Tibial artery (tissue), 4 donors: ENCODE data around the gene WARS2.

Source experiments
- DNase-seq, 2 donors: peaks; one replicate each; pipeline ENCODE4 v3.0.0-alpha.2; 2019
- H3K27ac ChIP-seq, 2 donors: fragments of 200-600 bp; sonication (generic) in 1 of 2; 1 replicate in 1 of 2; 2 replicates in 1 of 2; pipeline ENCODE4 v1.5.1; 2018 to 2019; ENCODE audit warnings: mild to moderate bottlenecking in 1 of 2
- H3K27me3 ChIP-seq, 2 donors: fragments of 200-600 bp; sonication (generic) in 1 of 2; one replicate each; pipeline versions ENCODE4 v1.5.1 to v1.6.0; 2016 to 2019
- H3K36me3 ChIP-seq, 3 donors: fragments of 200-600 bp; sonication (generic) in 2 of 3; one replicate each; pipeline ENCODE4 v1.5.1; 2016 to 2019; ENCODE audit warnings: mild to moderate bottlenecking in 2 of 3
- H3K4me1 ChIP-seq, 4 donors: fragments of 200-600 bp; sonication (generic) in 2 of 4; 1 replicate in 3 of 4; 2 replicates in 1 of 4; pipeline ENCODE4 v1.5.1; 2016 to 2019
- H3K4me3 ChIP-seq, 2 donors: fragments of 200-600 bp; sonication (generic) in 1 of 2; 1 replicate in 1 of 2; 2 replicates in 1 of 2; pipeline ENCODE4 v1.5.1; 2018 to 2019; ENCODE audit warnings: mild to moderate bottlenecking in 2 of 2
- H3K9me3 ChIP-seq, 3 donors: fragments of 200-600 bp; sonication (generic) in 1 of 3; one replicate each; pipeline ENCODE4 v1.5.1; 2016 to 2019
- intact Hi-C: fragments of 100-400 bp; cut with DNase I; formaldehyde crosslinking; loops from one replicate; pipeline ENCODE4 v1.15.0; 2023; ENCODE audit warnings: low total_unique reads
- TF ChIP-seq, protein P1 (sequence below), 2 experiments: fragments of 200-600 bp in 1 of 2; fragments of 450-650 bp in 1 of 2; IDR thresholded peaks; one replicate each; pipeline ENCODE4 v1.5.1; 2017 to 2019; ENCODE audit warnings: antibody characterized with exemption in 2 of 2, mild to moderate bottlenecking in 1 of 2, moderate library complexity in 1 of 2

The WARS2 gene

GRCh38 chr1:119140177-119141019 is at the start of gene WARS2:
Gene WARS2, minus strand, starts transcription at chr1:119140653. Its CDS starts 9 bp downstream, at chr1:119140644.
- Histone ChIP-seq H3K27me3 (no peaks in the 10 kb centered on the region), H3K4me1 (peaks cover 0 to 27% (median 17%) of the 10 kb centered on the region in 4 donors), H3K4me3 (peak within 1 kb of the TSS; percentile 63 to 74), H3K36me3 (peaks cover 0 to 3% (median 0%) of the 10 kb centered on the region in 3 donors), H3K27ac (peak within 1 kb of the TSS; percentile 95 to 98), H3K9me3 (no peaks in the 10 kb centered on the region)
- intact Hi-C loops, result no loop called here
- peak; percentile 96 to 97 for DNase-seq
- TF ChIP-seq, protein P1, sequence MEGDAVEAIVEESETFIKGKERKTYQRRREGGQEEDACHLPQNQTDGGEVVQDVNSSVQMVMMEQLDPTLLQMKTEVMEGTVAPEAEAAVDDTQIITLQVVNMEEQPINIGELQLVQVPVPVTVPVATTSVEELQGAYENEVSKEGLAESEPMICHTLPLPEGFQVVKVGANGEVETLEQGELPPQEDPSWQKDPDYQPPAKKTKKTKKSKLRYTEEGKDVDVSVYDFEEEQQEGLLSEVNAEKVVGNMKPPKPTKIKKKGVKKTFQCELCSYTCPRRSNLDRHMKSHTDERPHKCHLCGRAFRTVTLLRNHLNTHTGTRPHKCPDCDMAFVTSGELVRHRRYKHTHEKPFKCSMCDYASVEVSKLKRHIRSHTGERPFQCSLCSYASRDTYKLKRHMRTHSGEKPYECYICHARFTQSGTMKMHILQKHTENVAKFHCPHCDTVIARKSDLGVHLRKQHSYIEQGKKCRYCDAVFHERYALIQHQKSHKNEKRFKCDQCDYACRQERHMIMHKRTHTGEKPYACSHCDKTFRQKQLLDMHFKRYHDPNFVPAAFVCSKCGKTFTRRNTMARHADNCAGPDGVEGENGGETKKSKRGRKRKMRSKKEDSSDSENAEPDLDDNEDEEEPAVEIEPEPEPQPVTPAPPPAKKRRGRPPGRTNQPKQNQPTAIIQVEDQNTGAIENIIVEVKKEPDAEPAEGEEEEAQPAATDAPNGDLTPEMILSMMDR (IDR thresholded peaks at IDR 0.05), result no peak

GRCh38 chr1:119188926-119189325 is 48.5 kb upstream of the WARS2 start:
- intact Hi-C loops, result no loop called here
- Histone ChIP-seq H3K27ac (no peak overlapping the region), H3K9me3 (peaks cover 0 to 9% (median 0%) of the 10 kb centered on the region in 3 donors), H3K36me3 (peaks cover 0 to 4% (median 0%) of the 10 kb centered on the region in 3 donors), H3K27me3 (no peaks in the 10 kb centered on the region), H3K4me3 (no peak overlapping the region), H3K4me1 (no peaks in the 10 kb centered on the region)
- TF ChIP-seq, protein P1 (IDR thresholded peaks at IDR 0.05), result no peak
- DNase-seq, result no peak

DNA sequence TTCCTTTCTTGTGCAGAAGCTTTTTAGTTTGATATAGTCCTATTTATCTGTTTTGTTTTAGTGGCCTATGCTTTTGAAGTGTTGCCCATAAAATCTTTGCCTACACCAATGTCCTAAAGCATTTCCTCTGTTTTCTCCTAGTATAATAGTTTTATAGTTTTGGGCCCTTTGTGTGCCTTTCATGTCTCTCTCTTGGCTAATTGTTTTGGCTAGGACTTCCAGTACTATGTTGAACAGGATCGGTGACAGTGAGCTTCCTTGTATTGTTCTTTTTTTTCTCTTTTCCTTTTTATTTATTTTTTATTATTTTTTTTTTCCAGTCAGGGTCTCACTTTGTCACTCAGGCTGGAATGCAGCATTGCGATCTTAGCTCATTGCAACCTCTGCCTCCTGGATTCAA is 47.0 kb upstream of the WARS2 start:
- DNase-seq, result no peak

GRCh38 chr1:119186471-119186870 is 46.0 kb upstream of the WARS2 start:
- no peaks in the 10 kb centered on the region for H3K27me3 ChIP-seq
- peaks cover 0 to 9% (median 0%) of the 10 kb centered on the region in 3 donors for H3K9me3 ChIP-seq
- TF ChIP-seq, protein P1 (IDR thresholded peaks at IDR 0.05), result no peak
- H3K4me3 ChIP-seq, result no peak overlapping the region
- no peak for DNase-seq
- H3K36me3 ChIP-seq, result peaks cover 0 to 4% (median 0%) of the 10 kb centered on the region in 3 donors
- H3K27ac ChIP-seq, result no peak overlapping the region
- intact Hi-C loops, result no loop called here
- no peaks in the 10 kb centered on the region for H3K4me1 ChIP-seq

More for the DNA sequence above, 47.0 kb upstream of the WARS2 start:
- no peak overlapping the region for H3K4me3 ChIP-seq
- TF ChIP-seq, protein P1 (IDR thresholded peaks at IDR 0.05), result no peak
- peaks cover 0 to 4% (median 0%) of the 10 kb centered on the region in 3 donors for H3K36me3 ChIP-seq
- H3K4me1 ChIP-seq, result no peaks in the 10 kb centered on the region
- H3K9me3 ChIP-seq, result peaks cover 0 to 9% (median 0%) of the 10 kb centered on the region in 3 donors
- H3K27ac ChIP-seq, result no peak overlapping the region
- no peaks in the 10 kb centered on the region for H3K27me3 ChIP-seq
- intact Hi-C loops, result no loop called here

DNA sequence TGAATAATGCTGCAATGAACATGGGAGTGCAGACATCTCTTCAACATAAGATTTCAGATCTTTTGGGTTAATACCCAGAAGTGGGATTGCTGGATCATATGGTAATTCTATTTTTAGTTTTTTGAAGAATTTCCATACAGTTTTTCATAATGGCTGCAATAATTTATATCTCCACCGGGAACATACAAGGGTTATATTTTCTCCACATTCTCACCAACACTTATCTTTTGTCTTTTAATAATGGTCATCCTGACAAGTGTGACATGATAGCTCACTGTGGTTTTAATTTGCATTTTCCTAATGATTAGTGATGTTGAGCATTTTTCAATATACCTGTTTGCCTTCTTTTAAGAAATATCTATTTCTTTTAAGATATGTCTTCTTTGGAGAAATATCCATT is 44.5 kb upstream of the WARS2 start:
- TF ChIP-seq, protein P1 (IDR thresholded peaks at IDR 0.05), result no peak
- no peak overlapping the region for H3K4me3 ChIP-seq
- H3K36me3 ChIP-seq, result peaks cover 0 to 6% (median 4%) of the 10 kb centered on the region in 3 donors
- DNase-seq, result no peak
- H3K4me1 ChIP-seq, result no peaks in the 10 kb centered on the region
- H3K27ac ChIP-seq, result no peak overlapping the region
- H3K27me3 ChIP-seq, result no peaks in the 10 kb centered on the region
- H3K9me3 ChIP-seq, result peaks cover 0 to 9% (median 0%) of the 10 kb centered on the region in 3 donors
- intact Hi-C loops, result no loop called here
